Right forelimb (tissue), 1 donor: Measurements from ENCODE around the gene CLIP1.
A peak's percentile ranks its signal among the peaks of the same experiment; 100 is the strongest.
"Not testable (repeated sequence)": the region's sequence is repeated elsewhere in the genome, so short reads cannot be mapped to it uniquely, and the experiment has no call there.

Experiments
- DNase-seq: peaks from one replicate; pipeline ENCODE4 v3.0.0-alpha.2; 2018

CLIP1 gene

GRCh38 chr12:122308811-122309210, 113.7 kb downstream of the CLIP1 start:
- no peak for DNase-seq

- DNase-seq = no peak
Observed at GRCh38 chr12:122306407-122306806, 116.1 kb downstream of the CLIP1 start.

GRCh38 chr12:122304924-122305323, 117.5 kb downstream of the CLIP1 start:
- no peak for DNase-seq

- DNase-seq = no peak
Observed at GRCh38 chr12:122303068-122303467, 119.4 kb downstream of the CLIP1 start.

GRCh38 chr12:122298071-122298748, 124.3 kb downstream of the CLIP1 start:
- no peak for DNase-seq

GRCh38 chr12:122297494-122297893, 125.0 kb downstream of the CLIP1 start:
- DNase-seq = no peak

DNA sequence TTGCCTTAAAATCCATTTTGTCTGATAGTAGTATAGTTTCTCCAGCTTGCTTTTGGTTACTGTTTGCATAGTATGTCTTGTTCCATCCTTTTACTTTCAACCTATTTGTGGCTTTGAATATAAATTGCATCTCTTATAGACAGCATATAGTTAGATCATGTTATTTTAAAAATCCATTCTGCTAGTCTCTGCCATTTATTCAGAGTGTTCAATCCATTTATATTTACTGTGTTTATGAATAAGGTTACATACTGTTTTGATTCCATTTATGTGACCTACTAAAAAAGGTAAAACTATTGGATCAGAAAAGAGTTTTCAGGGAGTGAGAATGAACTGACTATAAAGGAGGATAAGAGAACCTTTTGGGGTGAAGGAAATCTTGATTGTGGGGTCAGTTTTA, 126.6 kb downstream of the CLIP1 start:
- no peak for DNase-seq

GRCh38 chr12:122293081-122293480, 129.4 kb downstream of the CLIP1 start:
- DNase-seq = no peak

GRCh38 chr12:122291431-122291830, 131.0 kb downstream of the CLIP1 start:
- no peak for DNase-seq

GRCh38 chr12:122283680-122284079, 138.8 kb downstream of the CLIP1 start:
- DNase-seq = no peak

DNA sequence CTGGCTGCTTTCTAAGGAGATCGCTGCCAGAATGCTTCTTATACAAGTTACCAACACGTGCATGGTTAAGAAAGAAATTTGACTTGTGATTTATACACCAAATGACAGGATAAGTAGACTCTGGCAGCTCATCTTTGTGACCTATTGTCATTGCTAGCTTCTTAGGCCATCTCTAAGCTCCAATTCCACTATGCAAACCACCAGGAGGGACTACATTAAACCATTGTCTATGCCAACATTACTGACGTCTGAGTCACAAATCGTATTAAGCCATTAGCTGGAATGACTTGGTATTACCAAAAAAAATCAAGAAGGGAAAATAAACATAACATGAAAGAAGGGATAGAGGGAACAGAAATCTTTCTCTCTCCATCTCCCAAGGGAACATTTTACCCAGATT, 140.4 kb downstream of the CLIP1 start:
- DNase-seq = no peak

- no peak for DNase-seq
Observed at GRCh38 chr12:122276242-122276641, 146.2 kb downstream of the CLIP1 start.

DNA sequence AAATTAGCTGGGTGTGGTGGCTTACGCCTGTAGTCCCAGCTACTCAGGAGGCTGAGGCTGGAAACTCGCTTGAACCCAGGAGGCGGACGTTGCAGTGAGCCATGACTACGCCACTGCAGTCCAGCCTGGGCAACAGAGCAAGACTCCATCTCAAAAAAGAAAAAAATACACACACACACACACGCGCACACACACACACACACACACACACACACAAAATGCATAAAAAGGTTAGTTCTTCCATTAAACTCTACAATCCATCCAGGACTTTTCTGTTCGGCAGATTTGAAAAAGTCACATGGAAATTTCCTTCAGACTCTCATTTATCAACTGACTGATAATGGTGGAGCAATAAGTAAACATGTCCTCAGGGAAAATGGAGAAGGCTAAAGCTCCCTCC, 147.0 kb downstream of the CLIP1 start:
- DNase-seq = no peak

GRCh38 chr12:122266230-122266901, 156.1 kb downstream of the CLIP1 start, which contains the start of gene VPS33A:
Gene VPS33A (minus strand): TSS chr12:122266494. CDS start chr12:122266408, 86 bp downstream.
- peak; percentile 99 for DNase-seq

DNA sequence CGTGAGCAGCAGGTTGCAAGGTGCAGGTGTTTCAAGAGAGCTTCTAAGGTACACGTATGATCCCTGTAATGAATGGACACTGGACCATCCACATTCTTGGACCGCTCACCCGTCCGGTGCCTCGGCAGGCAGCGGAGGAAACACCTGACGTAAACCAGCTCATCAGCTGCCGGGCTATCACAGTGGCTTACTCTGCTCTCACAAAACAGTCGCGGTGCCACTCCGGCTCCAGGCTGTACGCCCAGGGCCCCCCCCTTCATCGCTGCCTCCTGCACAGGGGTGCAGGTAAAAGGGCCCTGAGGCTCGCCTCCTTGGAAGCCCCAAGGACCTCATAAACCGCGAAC, 156.6 kb downstream of the CLIP1 start:
- DNase-seq = no peak

- no peak for DNase-seq
Observed at GRCh38 chr12:122265476-122265875, 157.0 kb downstream of the CLIP1 start.

GRCh38 chr12:122260735-122261134, 161.7 kb downstream of the CLIP1 start:
- not testable (repeated sequence) for DNase-seq

DNA sequence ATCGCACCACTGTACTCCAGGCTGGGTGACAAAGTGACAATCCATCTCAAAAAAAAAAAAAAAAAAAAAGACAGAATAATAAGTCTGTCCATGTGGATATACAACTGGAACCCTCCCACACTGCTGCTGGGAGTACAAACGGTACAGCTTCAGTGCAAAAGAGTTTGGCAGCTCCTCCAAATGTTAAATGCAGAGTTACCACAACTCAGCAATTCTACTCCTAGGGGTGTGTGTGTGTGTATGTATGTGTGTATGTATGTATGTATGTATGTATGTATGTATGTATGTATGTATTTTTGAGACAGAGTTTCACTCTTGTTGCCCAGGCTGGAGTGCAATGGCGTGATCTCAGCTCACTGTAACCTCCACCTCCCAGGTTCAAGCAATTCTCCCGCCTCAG, 163.5 kb downstream of the CLIP1 start:
- not testable (repeated sequence) for DNase-seq

DNA sequence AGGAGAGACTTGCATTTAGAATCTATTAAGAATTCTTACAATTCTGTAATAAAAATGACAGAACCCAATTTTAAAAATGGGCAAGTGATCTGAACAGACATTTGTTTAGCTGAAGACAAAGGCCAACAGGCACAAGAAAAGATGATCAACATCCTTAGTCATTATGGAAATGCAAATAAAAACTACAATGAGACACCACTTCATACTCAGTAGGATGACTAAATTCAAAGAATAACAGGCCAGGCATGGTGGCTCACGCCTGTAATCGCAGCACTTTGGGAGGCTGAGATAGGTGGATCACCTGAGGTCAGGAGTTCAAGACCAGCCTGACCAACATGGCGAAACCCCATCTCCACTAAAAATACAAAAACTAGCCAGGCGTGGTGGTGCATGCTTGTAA, 164.0 kb downstream of the CLIP1 start:
- not testable (repeated sequence) for DNase-seq

GRCh38 chr12:122250536-122250935, 171.9 kb downstream of the CLIP1 start:
- DNase-seq = no peak

DNA sequence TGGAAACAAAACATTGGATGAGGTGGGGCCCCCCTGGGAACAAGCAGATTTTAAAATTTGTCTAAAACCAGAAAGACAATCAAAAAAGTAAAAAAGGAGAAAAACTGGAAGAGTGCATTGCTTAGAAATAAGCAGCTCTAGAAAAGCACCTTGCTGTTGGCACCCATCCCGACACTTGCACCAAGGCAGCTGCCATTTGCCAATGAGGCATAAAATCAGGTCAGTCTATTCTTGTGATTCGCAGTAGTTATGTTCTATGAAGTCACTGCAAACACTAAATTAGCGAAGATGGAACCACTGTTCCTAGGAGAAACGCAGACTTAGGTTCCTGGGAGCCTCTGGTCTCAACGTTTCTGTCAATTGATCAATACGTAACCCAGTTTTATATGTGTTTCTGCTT, 172.4 kb downstream of the CLIP1 start:
- DNase-seq = no peak

DNA sequence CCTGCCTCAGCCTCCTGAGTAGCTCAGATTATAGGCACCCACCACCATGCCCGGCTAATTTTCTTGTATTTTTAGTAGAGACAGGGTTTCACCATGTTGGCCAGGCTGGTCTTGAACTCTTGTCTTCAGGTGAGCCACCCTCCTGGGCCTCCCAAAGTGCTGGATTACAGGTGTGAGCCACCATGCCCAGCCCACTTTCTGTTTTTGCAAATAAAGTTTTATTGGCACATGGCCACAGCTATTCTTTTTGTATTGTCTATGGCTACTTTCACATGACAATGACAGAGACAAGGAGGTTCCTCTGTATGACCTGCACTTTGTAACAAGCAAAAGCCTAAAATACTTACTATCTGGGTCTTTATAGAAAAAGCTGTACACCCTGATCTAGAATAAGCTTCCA, 176.9 kb downstream of the CLIP1 start:
- no peak for DNase-seq

DNA sequence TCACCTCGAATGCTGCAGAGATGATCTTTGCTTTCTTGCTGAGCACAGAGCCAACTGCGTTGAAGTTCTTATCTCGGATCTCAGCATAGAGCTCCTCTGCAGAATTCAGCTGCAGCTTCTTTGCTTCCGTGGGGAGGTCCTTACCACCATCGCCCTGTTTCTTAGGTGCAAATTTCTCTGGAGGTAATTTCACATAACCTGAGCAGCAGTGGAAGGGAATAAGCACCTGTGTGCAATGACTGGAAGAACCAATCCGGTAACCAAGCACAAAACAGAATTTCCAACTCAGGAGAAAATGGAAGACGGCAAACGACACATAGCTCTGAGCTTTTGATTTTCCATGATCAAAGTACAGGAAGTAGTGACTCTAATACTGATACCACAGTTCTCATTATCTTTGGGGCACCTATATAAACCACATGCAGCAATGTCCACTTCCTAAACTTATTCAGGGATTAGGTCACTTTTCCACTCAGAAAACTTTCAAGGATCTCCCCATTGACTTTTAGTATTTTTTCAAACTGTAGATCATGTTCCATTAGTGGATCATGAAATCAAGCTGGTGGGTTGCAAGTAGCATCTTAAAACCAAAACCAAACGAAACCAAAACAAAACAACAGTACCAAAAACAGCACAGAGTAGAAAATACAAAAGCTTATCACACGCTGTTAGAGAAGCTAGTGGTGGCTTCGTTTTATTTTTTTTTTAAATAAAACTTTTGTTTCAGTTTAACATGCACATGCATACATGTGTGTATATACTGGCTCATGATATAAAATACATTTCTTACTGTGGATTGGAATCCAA, 177.7 kb downstream of the CLIP1 start:
- no peak for DNase-seq

GRCh38 chr12:122243965-122244364, 178.5 kb downstream of the CLIP1 start:
- DNase-seq = no peak
